ENCODE results near the gene CRHR1.

CRHR1 gene

DNA sequence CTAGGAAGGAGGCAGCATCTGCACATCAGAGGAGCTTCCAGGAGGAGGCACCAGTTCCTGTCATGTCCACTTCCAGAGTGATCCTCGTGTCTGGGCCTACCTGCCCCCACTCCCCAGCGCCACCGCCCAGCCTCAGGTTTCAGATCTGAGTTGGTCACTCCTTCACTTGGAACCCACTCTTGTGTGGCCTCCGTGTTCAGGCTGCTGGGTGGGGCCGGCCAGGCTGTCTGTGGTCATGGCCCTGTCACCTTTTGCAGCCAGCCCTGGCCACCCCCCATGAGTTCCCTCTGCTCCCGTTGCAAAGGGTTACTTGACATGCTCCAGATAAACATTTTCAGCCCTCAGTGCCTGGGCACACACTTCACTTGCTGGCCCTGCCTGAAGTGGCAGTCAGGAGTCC, 33.9 kb downstream of the CRHR1 start (continued):
- TF ChIP-seq, protein P1, sequence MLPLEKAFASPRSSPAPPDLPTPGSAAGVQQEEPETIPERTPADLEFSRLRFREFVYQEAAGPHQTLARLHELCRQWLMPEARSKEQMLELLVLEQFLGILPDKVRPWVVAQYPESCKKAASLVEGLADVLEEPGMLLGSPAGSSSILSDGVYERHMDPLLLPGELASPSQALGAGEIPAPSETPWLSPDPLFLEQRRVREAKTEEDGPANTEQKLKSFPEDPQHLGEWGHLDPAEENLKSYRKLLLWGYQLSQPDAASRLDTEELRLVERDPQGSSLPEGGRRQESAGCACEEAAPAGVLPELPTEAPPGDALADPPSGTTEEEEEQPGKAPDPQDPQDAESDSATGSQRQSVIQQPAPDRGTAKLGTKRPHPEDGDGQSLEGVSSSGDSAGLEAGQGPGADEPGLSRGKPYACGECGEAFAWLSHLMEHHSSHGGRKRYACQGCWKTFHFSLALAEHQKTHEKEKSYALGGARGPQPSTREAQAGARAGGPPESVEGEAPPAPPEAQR (tag by site-specific recombination; IDR thresholded peaks at IDR 0.05) = no peak

DNA sequence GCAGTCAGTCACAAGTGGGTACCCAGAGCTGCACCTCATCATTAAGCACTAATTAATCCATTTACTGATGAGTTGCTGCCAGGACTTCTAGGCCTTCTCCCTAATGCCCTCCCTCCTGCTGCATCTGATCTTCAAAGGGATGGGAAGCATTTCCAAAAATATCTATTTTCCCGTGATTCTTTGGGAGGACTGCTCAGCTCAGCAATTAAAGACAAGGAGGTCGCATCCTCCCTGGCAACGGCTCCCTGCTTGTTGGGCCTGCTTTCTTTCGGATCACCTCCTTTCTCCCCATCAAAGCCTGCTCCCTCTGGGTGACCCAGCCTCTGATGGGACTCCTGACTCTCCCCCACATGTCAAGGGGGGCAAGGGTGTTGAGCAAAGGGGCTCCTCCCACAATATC, 34.6 kb downstream of the CRHR1 start:
- CTCF ChIA-PET = interaction anchor here (0.5 to 2.0 kb wide), 6 partner anchors 8 to 128 kb away, joined by 3 to 9 read pairs (median 4); no protein-coding TSS in a partner anchor
- H3K4me3 ChIP-seq (ENCODE audit: low read depth, low read length) = no peak overlapping the region
- POLR2A ChIA-PET = no interaction called here
- H3K4me1 ChIP-seq (ENCODE audit: control insufficient read depth, insufficient read depth, low read length) = no peaks in the 10 kb centered on the region
- H3K36me3 ChIP-seq (ENCODE audit: control insufficient read depth in 2 of 2, insufficient read depth in 1 of 2, low read length in 2 of 2) = no peaks in the 10 kb centered on the region
- H3K27ac ChIP-seq (ENCODE audit: extremely low read depth, low read depth, low read length) = no peak overlapping the region
- TF ChIP-seq, protein P2, sequence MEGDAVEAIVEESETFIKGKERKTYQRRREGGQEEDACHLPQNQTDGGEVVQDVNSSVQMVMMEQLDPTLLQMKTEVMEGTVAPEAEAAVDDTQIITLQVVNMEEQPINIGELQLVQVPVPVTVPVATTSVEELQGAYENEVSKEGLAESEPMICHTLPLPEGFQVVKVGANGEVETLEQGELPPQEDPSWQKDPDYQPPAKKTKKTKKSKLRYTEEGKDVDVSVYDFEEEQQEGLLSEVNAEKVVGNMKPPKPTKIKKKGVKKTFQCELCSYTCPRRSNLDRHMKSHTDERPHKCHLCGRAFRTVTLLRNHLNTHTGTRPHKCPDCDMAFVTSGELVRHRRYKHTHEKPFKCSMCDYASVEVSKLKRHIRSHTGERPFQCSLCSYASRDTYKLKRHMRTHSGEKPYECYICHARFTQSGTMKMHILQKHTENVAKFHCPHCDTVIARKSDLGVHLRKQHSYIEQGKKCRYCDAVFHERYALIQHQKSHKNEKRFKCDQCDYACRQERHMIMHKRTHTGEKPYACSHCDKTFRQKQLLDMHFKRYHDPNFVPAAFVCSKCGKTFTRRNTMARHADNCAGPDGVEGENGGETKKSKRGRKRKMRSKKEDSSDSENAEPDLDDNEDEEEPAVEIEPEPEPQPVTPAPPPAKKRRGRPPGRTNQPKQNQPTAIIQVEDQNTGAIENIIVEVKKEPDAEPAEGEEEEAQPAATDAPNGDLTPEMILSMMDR (tag by site-specific recombination; IDR thresholded peaks at IDR 0.05) = no peak
- TF ChIP-seq ZNF239 (tag by site-specific recombination; IDR thresholded peaks at IDR 0.05) (no peak), ZNF610 (tag by site-specific recombination; IDR thresholded peaks at IDR 0.05; ENCODE audit: borderline replicate concordance) (no peak), ZNF529 (tag by site-specific recombination; IDR thresholded peaks at IDR 0.05; ENCODE audit: insufficient replicate concordance) (no peak), ZNF404 (tag by site-specific recombination; IDR thresholded peaks at IDR 0.05) (no peak), MEIS1 (CRISPR knock-in tag; IDR thresholded peaks at IDR 0.05; ENCODE audit: borderline replicate concordance) (no peak), ZNF837 (tag by site-specific recombination; IDR thresholded peaks at IDR 0.05) (no peak), ZNF530 (tag by site-specific recombination; IDR thresholded peaks at IDR 0.05; ENCODE audit: low read depth) (no peak), ZNF24 (tag by site-specific recombination; IDR thresholded peaks at IDR 0.05) (no peak)
- TF ChIP-seq, protein P3, sequence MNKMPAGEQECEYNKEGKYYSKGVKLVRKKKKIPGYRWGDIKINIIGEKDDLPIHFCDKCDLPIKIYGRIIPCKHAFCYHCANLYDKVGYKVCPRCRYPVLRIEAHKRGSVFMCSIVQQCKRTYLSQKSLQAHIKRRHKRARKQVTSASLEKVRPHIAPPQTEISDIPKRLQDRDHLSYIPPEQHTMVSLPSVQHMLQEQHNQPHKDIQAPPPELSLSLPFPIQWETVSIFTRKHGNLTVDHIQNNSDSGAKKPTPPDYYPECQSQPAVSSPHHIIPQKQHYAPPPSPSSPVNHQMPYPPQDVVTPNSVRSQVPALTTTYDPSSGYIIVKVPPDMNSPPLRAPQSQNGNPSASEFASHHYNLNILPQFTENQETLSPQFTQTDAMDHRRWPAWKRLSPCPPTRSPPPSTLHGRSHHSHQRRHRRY (tag by site-specific recombination; IDR thresholded peaks at IDR 0.05) = no peak
- TF ChIP-seq, protein P4, sequence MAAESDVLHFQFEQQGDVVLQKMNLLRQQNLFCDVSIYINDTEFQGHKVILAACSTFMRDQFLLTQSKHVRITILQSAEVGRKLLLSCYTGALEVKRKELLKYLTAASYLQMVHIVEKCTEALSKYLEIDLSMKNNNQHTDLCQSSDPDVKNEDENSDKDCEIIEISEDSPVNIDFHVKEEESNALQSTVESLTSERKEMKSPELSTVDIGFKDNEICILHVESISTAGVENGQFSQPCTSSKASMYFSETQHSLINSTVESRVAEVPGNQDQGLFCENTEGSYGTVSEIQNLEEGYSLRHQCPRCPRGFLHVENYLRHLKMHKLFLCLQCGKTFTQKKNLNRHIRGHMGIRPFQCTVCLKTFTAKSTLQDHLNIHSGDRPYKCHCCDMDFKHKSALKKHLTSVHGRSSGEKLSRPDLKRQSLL (tag by site-specific recombination; IDR thresholded peaks at IDR 0.05) = no peak
- TF ChIP-seq, protein P5, sequence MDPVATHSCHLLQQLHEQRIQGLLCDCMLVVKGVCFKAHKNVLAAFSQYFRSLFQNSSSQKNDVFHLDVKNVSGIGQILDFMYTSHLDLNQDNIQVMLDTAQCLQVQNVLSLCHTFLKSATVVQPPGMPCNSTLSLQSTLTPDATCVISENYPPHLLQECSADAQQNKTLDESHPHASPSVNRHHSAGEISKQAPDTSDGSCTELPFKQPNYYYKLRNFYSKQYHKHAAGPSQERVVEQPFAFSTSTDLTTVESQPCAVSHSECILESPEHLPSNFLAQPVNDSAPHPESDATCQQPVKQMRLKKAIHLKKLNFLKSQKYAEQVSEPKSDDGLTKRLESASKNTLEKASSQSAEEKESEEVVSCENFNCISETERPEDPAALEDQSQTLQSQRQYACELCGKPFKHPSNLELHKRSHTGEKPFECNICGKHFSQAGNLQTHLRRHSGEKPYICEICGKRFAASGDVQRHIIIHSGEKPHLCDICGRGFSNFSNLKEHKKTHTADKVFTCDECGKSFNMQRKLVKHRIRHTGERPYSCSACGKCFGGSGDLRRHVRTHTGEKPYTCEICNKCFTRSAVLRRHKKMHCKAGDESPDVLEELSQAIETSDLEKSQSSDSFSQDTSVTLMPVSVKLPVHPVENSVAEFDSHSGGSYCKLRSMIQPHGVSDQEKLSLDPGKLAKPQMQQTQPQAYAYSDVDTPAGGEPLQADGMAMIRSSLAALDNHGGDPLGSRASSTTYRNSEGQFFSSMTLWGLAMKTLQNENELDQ (tag by site-specific recombination; IDR thresholded peaks at IDR 0.05; ENCODE audit: low read depth) = no peak
- TF ChIP-seq, protein P6, sequence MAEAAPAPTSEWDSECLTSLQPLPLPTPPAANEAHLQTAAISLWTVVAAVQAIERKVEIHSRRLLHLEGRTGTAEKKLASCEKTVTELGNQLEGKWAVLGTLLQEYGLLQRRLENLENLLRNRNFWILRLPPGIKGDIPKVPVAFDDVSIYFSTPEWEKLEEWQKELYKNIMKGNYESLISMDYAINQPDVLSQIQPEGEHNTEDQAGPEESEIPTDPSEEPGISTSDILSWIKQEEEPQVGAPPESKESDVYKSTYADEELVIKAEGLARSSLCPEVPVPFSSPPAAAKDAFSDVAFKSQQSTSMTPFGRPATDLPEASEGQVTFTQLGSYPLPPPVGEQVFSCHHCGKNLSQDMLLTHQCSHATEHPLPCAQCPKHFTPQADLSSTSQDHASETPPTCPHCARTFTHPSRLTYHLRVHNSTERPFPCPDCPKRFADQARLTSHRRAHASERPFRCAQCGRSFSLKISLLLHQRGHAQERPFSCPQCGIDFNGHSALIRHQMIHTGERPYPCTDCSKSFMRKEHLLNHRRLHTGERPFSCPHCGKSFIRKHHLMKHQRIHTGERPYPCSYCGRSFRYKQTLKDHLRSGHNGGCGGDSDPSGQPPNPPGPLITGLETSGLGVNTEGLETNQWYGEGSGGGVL (tag by site-specific recombination; IDR thresholded peaks at IDR 0.05) = no peak
- no peaks in the 10 kb centered on the region for H3K9me3 ChIP-seq (ENCODE audit: control insufficient read depth, insufficient read depth, low read depth, low read length)
